ENCODE results near the gene PCBP3.

GRCh38 chr21:45880097-45881068 lies 236.9 kb downstream of the PCBP3 start:
- TF ChIP-seq EZH2 (optimal IDR thresholded peaks at IDR 0.05; ENCODE audit: low read depth, low read length) (no peak), CTCF (IDR thresholded peaks at IDR 0.05; ENCODE audit: low read length) (peak; percentile 92)

Data from MM.1S (cell line).